Measurements from ENCODE around the gene C16orf78. TPM values are rescaled to one million over a fixed set of nuclear protein-coding genes. Genes with fewer than 3 reads are reported as not detected.

C16orf78 gene
- total and polyA plus RNA-seq, 2 of the 4 experiments (the other 2 are of a cell fraction), result not detected

GRCh38 chr16:49443576-49443975, 70.0 kb downstream of the C16orf78 start:
- H2BK120ac ChIP-seq (ENCODE audit: low read depth, low read length), result no peak overlapping the region
- dilution Hi-C loops (cut with HindIII; ENCODE audit: low sequenced_read_pairs, unreplicated experiment) (no loop called here), in situ Hi-C loops (cut with MboI; ENCODE audit: low sequenced_read_pairs) (no loop called here), intact Hi-C loops (cut with micrococcal nuclease) (no loop called here)
- no peak overlapping the region for H4K8ac ChIP-seq (ENCODE audit: low read depth in 2 of 2, low read length in 2 of 2)
- no peak overlapping the region for H3K9ac ChIP-seq (ENCODE audit: low read depth, low read length)
- no peak overlapping the region for H2BK15ac ChIP-seq (ENCODE audit: low read depth, low read length)
- H3K56ac ChIP-seq (ENCODE audit: extremely low read depth, insufficient read depth, low read length), result no peak overlapping the region
- H2BK5ac ChIP-seq (ENCODE audit: low read depth, low read length, poor library complexity, severe bottlenecking), result no peak overlapping the region
- BruUV-seq (replicated peaks), result no TSS peak
- H3K79me1 ChIP-seq (ENCODE audit: low read depth in 1 of 2, low read length in 2 of 2), result no peaks in the 10 kb centered on the region
- H2BK20ac ChIP-seq (ENCODE audit: low read depth, low read length), result no peak overlapping the region
- H2AK9ac ChIP-seq (replicated peaks; ENCODE audit: low read depth, low read length, poor library complexity), result no peak overlapping the region
- ChIA-PET POLR2A (ENCODE audit: unreplicated experiment) (no interaction called here), CTCF (interaction anchor here (0.5 kb wide), 1 partner anchor 414 kb away, joined by 3 read pairs; no protein-coding TSS in a partner anchor)
- ATAC-seq (ENCODE audit: low read depth), result no peak
- no peak overlapping the region for H3K23ac ChIP-seq (ENCODE audit: low read depth, low read length)
- H3K4ac ChIP-seq (ENCODE audit: low read depth, low read length), result no peak overlapping the region
- no peak overlapping the region for H3K4me3 ChIP-seq (ENCODE audit: insufficient read depth, low read depth, low read length)
- no peak overlapping the region for H4K5ac ChIP-seq (ENCODE audit: low read depth, low read length)
- H4K91ac ChIP-seq (ENCODE audit: insufficient read depth, low read depth, low read length), result no peak overlapping the region
- no peaks in the 10 kb centered on the region for H3K9me3 ChIP-seq (ENCODE audit: control insufficient read depth, insufficient read depth, low read length)
- H3K36me3 ChIP-seq (ENCODE audit: control insufficient read depth, insufficient read depth, low read length), result no peaks in the 10 kb centered on the region
- H4K20me1 ChIP-seq (ENCODE audit: insufficient read depth, low read length), result no peaks in the 10 kb centered on the region
- H2AK5ac ChIP-seq (ENCODE audit: low read depth, low read length), result no peak overlapping the region
- no peak overlapping the region for H2AFZ ChIP-seq (replicated peaks; ENCODE audit: low read length, poor library complexity)
- no peak overlapping the region for H3K4me2 ChIP-seq (ENCODE audit: low read depth, low read length)
- H3K27ac ChIP-seq (ENCODE audit: insufficient read depth, low read length), result no peak overlapping the region
- H3K18ac ChIP-seq (ENCODE audit: low read depth, low read length), result no peak overlapping the region
- H3K14ac ChIP-seq (replicated peaks; ENCODE audit: low read depth, low read length), result no peak overlapping the region
- no peaks in the 10 kb centered on the region for H3K4me1 ChIP-seq (ENCODE audit: control insufficient read depth, insufficient read depth, low read length)
- no peaks in the 10 kb centered on the region for H3K27me3 ChIP-seq (ENCODE audit: control insufficient read depth, insufficient read depth, low read length)
- 57% methylated on average over 5 of the region's 9 CpGs; no CpG with 5 or more reads in 1 of the 2 experiments for WGBS, 2 experiments (ENCODE audit: extremely low coverage in 2 of 2, insufficient read length in 1 of 2)
- DNase-seq, result no peak
- TF ChIP-seq ELK1 (IDR thresholded peaks at IDR 0.05; ENCODE audit: borderline replicate concordance, low read depth, low read length), result no peak
- no peak for TF ChIP-seq RFX5 (IDR thresholded peaks at IDR 0.05; ENCODE audit: low read depth, low read length)
- TF ChIP-seq FOS (IDR thresholded peaks at IDR 0.05; ENCODE audit: low read depth, low read length), result no peak
- H3K9me1 ChIP-seq (ENCODE audit: insufficient read depth, low read length), result no peaks in the 10 kb centered on the region
